Activated CD8-positive, alpha-beta T cell treated with anti-CD3 and anti-CD28 coated beads for 36 hours (primary cell): ENCODE data around the gene PPP6R1. TPM values are rescaled to one million over a fixed set of nuclear protein-coding genes. Genes with fewer than 3 reads are reported as not detected.

ENCODE experiments used
- ATAC-seq: fragments of 200-7000 bp; cut with Tn5 transposase; one replicate; pipeline ENCODE4 v1.10.0; 2021; ENCODE audit warnings: mild to moderate bottlenecking, moderate library complexity
- CTCF ChIA-PET: fragments of 350-600 bp; sonication (Branson Sonifier 250); formaldehyde crosslinking; loops from one replicate; lab custom pipeline; 2021; ENCODE audit warnings: antibody characterized with exemption; lab: Charles Lee
- POLR2A ChIA-PET: fragments of 350-600 bp; sonication (Branson Sonifier 250); formaldehyde crosslinking; loops from one replicate; lab custom pipeline; 2021; ENCODE audit warnings: antibody characterized with exemption; lab: Charles Lee
- DNase-seq: peaks from one replicate; pipeline ENCODE4 v3.0.0-alpha.2; 2020
- H3K27ac Mint-ChIP-seq: one replicate; pipeline ENCODE4 v1.8.0; 2021; ENCODE audit warnings: mild to moderate bottlenecking, mixed read lengths
- H3K27me3 Mint-ChIP-seq: one replicate; pipeline ENCODE4 v1.8.0; 2021; ENCODE audit warnings: mixed read lengths
- H3K36me3 Mint-ChIP-seq: one replicate; pipeline ENCODE4 v1.8.0; 2021; ENCODE audit warnings: low read depth, mixed read lengths
- H3K4me1 Mint-ChIP-seq: one replicate; pipeline ENCODE4 v1.8.0; 2021; ENCODE audit warnings: low read depth, mixed read lengths
- H3K4me3 Mint-ChIP-seq: one replicate; pipeline ENCODE4 v1.8.0; 2021; ENCODE audit warnings: mild to moderate bottlenecking, moderate library complexity, mixed read lengths
- H3K9me3 Mint-ChIP-seq: one replicate; pipeline ENCODE4 v1.8.0; 2021; ENCODE audit warnings: mixed read lengths
- intact Hi-C: fragments of 100-400 bp; cut with micrococcal nuclease; formaldehyde crosslinking; loops from one replicate; pipeline ENCODE4 v1.10.0; 2022
- total RNA-seq, 2 experiments: library from RNA; stranded (reverse); gene quantifications; one replicate each; pipeline ENCODE4 v1.2.3, GENCODE V29; 2021
- TF ChIP-seq, protein P1 (sequence below): fragments of 200-600 bp; IDR thresholded peaks from one replicate; pipeline ENCODE4 v1.8.0; 2022; ENCODE audit warnings: antibody characterized with exemption, mild to moderate bottlenecking

The PPP6R1 gene
- total RNA-seq, 2 experiments from 2014 or later: 197 to 207 TPM

DNA sequence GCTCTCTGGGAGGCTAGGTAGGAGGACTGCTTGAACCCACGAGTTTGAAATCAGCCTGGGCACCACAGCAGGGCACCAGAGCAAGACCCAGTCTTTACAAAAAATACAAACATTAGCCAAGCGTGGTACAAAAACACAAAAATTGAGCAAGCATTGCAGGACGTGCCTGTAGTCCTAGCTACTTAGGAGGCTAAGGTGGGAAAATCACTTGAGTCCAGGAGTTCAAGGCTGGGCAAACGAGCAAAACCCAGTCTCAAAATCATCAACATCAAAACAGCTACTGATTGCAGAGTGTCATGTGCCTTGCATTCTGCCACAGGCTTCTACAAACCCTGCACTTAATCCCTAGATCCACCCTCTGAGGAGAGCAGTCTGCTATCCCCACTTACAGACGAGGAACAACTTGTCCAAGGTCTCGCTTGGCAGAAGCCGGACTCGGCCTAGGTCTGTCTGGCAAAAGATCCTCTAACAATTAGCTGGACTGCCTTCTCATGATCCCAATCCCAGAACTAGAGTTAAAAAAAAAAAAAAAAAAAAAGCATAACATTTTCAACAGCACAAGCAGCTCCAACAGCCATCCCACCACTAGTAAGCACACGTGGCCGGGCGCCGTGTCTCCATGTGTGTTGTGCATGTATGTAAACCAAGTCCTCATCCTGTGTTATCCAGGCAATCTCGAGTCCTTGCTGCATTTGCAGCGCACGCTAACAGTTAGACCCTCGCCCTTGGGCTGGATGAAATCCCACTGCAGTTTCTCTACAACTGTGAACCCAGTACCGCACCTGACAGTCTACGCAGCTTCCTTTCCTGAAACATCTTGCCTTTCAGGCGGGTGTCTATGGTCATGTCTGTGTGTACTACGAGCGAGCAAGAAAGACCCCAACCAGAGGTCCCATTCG, 2.0 kb downstream of the PPP6R1 start:
- H3K4me1 Mint-ChIP-seq: peaks cover 24% of the 10 kb centered on the region
- H3K4me3 Mint-ChIP-seq: peak overlapping the region; percentile 96
- ChIA-PET POLR2A (interaction anchor here (0.6 to 5.5 kb wide), 21 partner anchors 9 to 1142 kb away, joined by 3 to 40 read pairs (median 4); partner anchors contain the start of genes HSPBP1, KMT5C, RPL28 and TMEM238), CTCF (interaction anchor here (1.2 to 3.5 kb wide), 5 partner anchors 24 to 247 kb away, joined by 4 to 11 read pairs (median 5); no protein-coding TSS in a partner anchor)
- H3K9me3 Mint-ChIP-seq: no peaks in the 10 kb centered on the region
- H3K36me3 Mint-ChIP-seq: peaks cover 53% of the 10 kb centered on the region
- H3K27ac Mint-ChIP-seq: peak overlapping the region; percentile 99
- ATAC-seq (no peak), DNase-seq (peak; percentile 45)
- no peaks in the 10 kb centered on the region for H3K27me3 Mint-ChIP-seq
- TF ChIP-seq, protein P1, sequence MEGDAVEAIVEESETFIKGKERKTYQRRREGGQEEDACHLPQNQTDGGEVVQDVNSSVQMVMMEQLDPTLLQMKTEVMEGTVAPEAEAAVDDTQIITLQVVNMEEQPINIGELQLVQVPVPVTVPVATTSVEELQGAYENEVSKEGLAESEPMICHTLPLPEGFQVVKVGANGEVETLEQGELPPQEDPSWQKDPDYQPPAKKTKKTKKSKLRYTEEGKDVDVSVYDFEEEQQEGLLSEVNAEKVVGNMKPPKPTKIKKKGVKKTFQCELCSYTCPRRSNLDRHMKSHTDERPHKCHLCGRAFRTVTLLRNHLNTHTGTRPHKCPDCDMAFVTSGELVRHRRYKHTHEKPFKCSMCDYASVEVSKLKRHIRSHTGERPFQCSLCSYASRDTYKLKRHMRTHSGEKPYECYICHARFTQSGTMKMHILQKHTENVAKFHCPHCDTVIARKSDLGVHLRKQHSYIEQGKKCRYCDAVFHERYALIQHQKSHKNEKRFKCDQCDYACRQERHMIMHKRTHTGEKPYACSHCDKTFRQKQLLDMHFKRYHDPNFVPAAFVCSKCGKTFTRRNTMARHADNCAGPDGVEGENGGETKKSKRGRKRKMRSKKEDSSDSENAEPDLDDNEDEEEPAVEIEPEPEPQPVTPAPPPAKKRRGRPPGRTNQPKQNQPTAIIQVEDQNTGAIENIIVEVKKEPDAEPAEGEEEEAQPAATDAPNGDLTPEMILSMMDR: no peak
- intact Hi-C loops: loop anchor here (5.0 to 10.0 kb wide), 2 partner anchors 130 to 398 kb away; partner anchors contain the start of genes RPL28 and U2AF2

DNA sequence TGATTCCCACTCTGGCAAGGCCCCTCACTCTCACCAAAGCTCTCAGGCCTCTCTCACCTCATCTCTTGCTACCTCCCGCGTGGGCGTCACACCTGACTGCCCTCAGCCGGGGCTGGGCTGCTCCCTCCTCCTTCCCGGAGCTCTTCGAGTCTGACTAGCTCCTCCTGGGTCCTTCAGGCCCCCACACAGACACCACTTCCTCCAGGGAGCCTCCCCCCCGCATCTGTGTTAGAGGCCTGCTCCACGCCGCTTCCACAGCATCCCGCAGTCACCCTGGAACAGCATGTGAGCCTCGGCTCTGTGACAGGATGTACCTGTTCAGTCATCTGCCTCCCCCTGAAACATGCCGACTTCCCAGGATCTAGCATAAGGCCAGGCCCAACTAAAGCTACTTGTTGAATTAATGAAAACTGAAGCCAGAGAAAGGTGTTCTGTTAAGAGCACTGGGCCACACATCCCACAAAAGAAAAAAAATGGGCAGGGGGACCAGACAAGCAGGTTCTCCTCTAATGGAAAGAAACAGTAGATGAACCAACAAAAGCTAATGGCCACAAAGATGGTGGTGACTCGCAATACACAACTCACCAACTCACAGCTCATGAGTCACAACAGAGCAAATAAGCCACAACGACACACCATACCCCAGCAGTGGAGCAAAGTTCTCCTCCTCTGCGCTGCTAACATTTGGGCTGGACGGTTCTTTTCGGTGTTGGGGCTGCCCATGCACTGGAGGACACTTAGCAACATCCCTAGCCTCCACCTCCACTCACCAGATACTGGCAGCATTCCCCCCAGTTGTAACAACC, 3.0 kb downstream of the PPP6R1 start:
- POLR2A ChIA-PET: interaction anchor here (0.7 to 5.5 kb wide), 19 partner anchors 10 to 1141 kb away, joined by 3 to 40 read pairs (median 4); partner anchors contain the start of genes BRSK1, KMT5C, RPL28 and RPS9
- peak overlapping the region; percentile 96 for H3K4me3 Mint-ChIP-seq
- intact Hi-C loops: loop anchor here (5.0 to 10.0 kb wide), 2 partner anchors 131 to 399 kb away; partner anchors contain the start of genes RPL28 and U2AF2
- CTCF ChIA-PET: interaction anchor here (0.8 to 3.5 kb wide), 7 partner anchors 25 to 248 kb away, joined by 3 to 11 read pairs (median 4); no protein-coding TSS in a partner anchor
- TF ChIP-seq, protein P1: no peak
- H3K4me1 Mint-ChIP-seq: peaks cover 34% of the 10 kb centered on the region
- peak overlapping the region; percentile 99 for H3K27ac Mint-ChIP-seq
- ATAC-seq (peak; percentile 7), DNase-seq (peak; percentile 86)
- no peaks in the 10 kb centered on the region for H3K27me3 Mint-ChIP-seq
- peaks cover 61% of the 10 kb centered on the region for H3K36me3 Mint-ChIP-seq
- no peaks in the 10 kb centered on the region for H3K9me3 Mint-ChIP-seq

DNA sequence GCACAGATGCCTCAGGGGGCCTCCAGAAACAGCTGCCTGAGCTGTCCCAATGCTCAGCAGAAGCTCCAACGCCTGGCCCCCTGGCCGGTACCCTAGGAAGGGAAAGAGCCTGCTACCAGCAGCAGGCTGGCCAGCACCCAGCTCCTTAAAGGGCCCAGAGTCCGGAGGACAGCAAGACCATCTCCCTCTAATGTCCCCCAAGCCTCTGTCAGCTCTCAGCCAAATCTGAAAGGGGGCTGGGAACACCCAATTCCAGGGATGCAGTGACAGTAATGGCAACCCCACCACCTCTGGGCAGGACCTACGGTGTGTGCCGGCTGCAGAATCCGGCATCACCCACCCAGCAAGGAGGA, 4.2 kb downstream of the PPP6R1 start:
- Mint-ChIP-seq H3K27me3 (no peaks in the 10 kb centered on the region), H3K36me3 (peaks cover 64% of the 10 kb centered on the region)

More for the DNA sequence above, 4.2 kb downstream of the PPP6R1 start:
- Mint-ChIP-seq H3K9me3 (no peaks in the 10 kb centered on the region), H3K4me1 (peaks cover 34% of the 10 kb centered on the region), H3K4me3 (peak overlapping the region; percentile 96), H3K27ac (peak overlapping the region; percentile 99)
- TF ChIP-seq, protein P1: no peak
- intact Hi-C loops: loop anchor here (10.0 kb wide), 1 partner anchor 400 kb away; the partner anchor contains the start of gene U2AF2
- POLR2A ChIA-PET: interaction anchor here (0.7 to 5.5 kb wide), 14 partner anchors 13 to 1053 kb away, joined by 3 to 40 read pairs (median 4); partner anchors contain the start of genes BRSK1, HSPBP1, RPL28 and RPS9
- DNase-seq: no peak
- ATAC-seq: no peak
- CTCF ChIA-PET: interaction anchor here (0.6 to 3.5 kb wide), 9 partner anchors 28 to 249 kb away, joined by 3 to 11 read pairs (median 5); partner anchors contain the start of gene TMEM238
